ENCODE data around the gene PARD6A.

PARD6A gene

GRCh38 chr16:67661101-67661761 is 471 bp downstream of the PARD6A start:
- TF ChIP-seq, protein P1, sequence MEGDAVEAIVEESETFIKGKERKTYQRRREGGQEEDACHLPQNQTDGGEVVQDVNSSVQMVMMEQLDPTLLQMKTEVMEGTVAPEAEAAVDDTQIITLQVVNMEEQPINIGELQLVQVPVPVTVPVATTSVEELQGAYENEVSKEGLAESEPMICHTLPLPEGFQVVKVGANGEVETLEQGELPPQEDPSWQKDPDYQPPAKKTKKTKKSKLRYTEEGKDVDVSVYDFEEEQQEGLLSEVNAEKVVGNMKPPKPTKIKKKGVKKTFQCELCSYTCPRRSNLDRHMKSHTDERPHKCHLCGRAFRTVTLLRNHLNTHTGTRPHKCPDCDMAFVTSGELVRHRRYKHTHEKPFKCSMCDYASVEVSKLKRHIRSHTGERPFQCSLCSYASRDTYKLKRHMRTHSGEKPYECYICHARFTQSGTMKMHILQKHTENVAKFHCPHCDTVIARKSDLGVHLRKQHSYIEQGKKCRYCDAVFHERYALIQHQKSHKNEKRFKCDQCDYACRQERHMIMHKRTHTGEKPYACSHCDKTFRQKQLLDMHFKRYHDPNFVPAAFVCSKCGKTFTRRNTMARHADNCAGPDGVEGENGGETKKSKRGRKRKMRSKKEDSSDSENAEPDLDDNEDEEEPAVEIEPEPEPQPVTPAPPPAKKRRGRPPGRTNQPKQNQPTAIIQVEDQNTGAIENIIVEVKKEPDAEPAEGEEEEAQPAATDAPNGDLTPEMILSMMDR (IDR thresholded peaks at IDR 0.05), result no peak

GRCh38 chr16:67661886-67662652 is 1.3 kb downstream of the PARD6A start:
- TF ChIP-seq, protein P1 (IDR thresholded peaks at IDR 0.05), result no peak

- TF ChIP-seq, protein P1 (IDR thresholded peaks at IDR 0.05), result no peak
Observed at GRCh38 chr16:67662653-67663010, 1.9 kb downstream of the PARD6A start.

- TF ChIP-seq, protein P1 (IDR thresholded peaks at IDR 0.05), result 0 out of 2 replicates have a peak, but pooled peaks have one; percentile 9
Observed at GRCh38 chr16:67663151-67663876, 2.6 kb downstream of the PARD6A start.

GRCh38 chr16:67663877-67664222 is 3.1 kb downstream of the PARD6A start:
- TF ChIP-seq, protein P1 (IDR thresholded peaks at IDR 0.05), result no peak

DNA sequence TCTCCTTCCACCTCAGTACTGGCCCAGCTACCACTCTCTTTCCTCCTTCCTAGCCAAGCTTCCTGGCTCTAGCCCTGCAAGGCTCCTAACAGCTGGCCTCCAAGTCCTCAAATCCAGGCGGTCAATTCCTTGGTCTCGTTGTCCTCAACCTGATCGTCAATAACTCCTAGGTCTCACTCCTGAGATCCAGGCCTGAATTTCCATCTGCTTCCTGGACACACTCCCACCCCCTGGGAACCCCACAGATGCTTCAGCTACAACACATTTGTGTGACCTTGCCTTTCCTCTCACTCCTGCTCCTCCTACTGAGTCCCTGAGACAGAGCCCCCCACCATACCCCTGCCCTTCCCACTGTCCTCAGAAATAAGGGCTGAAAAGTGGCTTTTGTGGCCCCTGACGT is 3.5 kb downstream of the PARD6A start:
- TF ChIP-seq, protein P1 (IDR thresholded peaks at IDR 0.05), result no peak

GRCh38 chr16:67664871-67665270 is 4.1 kb downstream of the PARD6A start:
- TF ChIP-seq, protein P1 (IDR thresholded peaks at IDR 0.05), result no peak
